PC-3 (cell line): ENCODE data around the gene ZNF736. TPM values are rescaled to one million over a fixed set of nuclear protein-coding genes. Genes with fewer than 3 reads are reported as not detected.
"Not testable (repeated sequence)": the region's sequence is repeated elsewhere in the genome, so short reads cannot be mapped to it uniquely, and the experiment has no call there.

ENCODE experiments used
- ATAC-seq: fragments of 200-7000 bp; cut with Tn5 transposase; 2 replicates; pipeline ENCODE4 v1.9.1; 2020; ENCODE audit warnings: mild to moderate bottlenecking, moderate library complexity
- BruUV-seq: library from RNA; stranded (reverse); fragments of 400-500 nt; replicated peaks from 2 replicates; lab custom pipeline; 2021; lab: Mats Ljungman, UMichigan
- CTCF ChIA-PET: fragments of 300-600 bp; sonication (Branson Sonifier 250); formaldehyde crosslinking; loops from one replicate; lab custom pipeline; 2022; ENCODE audit warnings: antibody characterized with exemption; lab: Charles Lee
- POLR2A ChIA-PET: fragments of 300-600 bp; sonication (Branson Sonifier 250); formaldehyde crosslinking; loops from one replicate; lab custom pipeline; 2022; ENCODE audit warnings: antibody characterized with exemption; ENCODE audit not compliant: unreplicated experiment; lab: Charles Lee
- DNase-seq: peaks from one replicate; pipeline ENCODE4 v3.0.0-alpha.2; 2015
- H2AFZ ChIP-seq: fragments of 300-600 bp; sonication (generic); 2 replicates; pipeline ENCODE4 v1.6.0; 2016; ENCODE audit warnings: antibody characterized with exemption, low read length
- H3F3A ChIP-seq: fragments of 300-600 bp; sonication (generic); one replicate; pipeline ENCODE4 v1.6.0; 2017; ENCODE audit warnings: antibody characterized with exemption, low read length, control low read depth, mild to moderate bottlenecking; ENCODE audit not compliant: unreplicated experiment
- H3K27ac ChIP-seq: fragments of 300-600 bp; sonication (generic); 2 replicates; pipeline ENCODE4 v1.5.1; 2016; ENCODE audit warnings: mild to moderate bottlenecking, low read length
- H3K27me3 ChIP-seq: fragments of 300-600 bp; sonication (generic); 2 replicates; pipeline ENCODE4 v1.6.1; 2016; ENCODE audit warnings: low read length, mixed read lengths
- H3K36me3 ChIP-seq: fragments of 300-600 bp; sonication (generic); 2 replicates; pipeline ENCODE4 v1.6.1; 2016; ENCODE audit warnings: low read depth, mixed run types, low read length, mixed read lengths
- H3K4me1 ChIP-seq: fragments of 300-600 bp; sonication (generic); 2 replicates; pipeline ENCODE4 v1.5.1; 2016; ENCODE audit warnings: low read length; ENCODE audit not compliant: insufficient read depth
- H3K4me2 ChIP-seq: fragments of 300-600 bp; sonication (generic); 2 replicates; pipeline ENCODE4 v1.6.0; 2016; ENCODE audit warnings: low read length
- H3K4me3 ChIP-seq: fragments of 300-600 bp; sonication (generic); 2 replicates; pipeline ENCODE4 v1.5.1; 2016; ENCODE audit warnings: mild to moderate bottlenecking, low read length, mixed read lengths
- H3K79me2 ChIP-seq: fragments of 300-600 bp; sonication (generic); 2 replicates; pipeline ENCODE4 v1.6.1; 2017; ENCODE audit warnings: low read length, mixed read lengths
- H3K9ac ChIP-seq: fragments of 300-600 bp; sonication (generic); 2 replicates; pipeline ENCODE4 v1.6.0; 2016; ENCODE audit warnings: mild to moderate bottlenecking, low read length
- H3K9me2 ChIP-seq: fragments of 300-600 bp; sonication (generic); replicated peaks from 2 replicates; pipeline ENCODE4 v1.6.1; 2016; ENCODE audit warnings: mixed run types, low read length, mixed read lengths
- H3K9me3 ChIP-seq: fragments of 300-600 bp; sonication (generic); 2 replicates; pipeline ENCODE4 v1.6.1; 2016; ENCODE audit warnings: low read length, mixed read lengths
- H4K20me1 ChIP-seq: fragments of 300-600 bp; sonication (generic); 2 replicates; pipeline ENCODE4 v1.6.1; 2016; ENCODE audit warnings: low read length, mixed read lengths
- EZH2 ChIP-seq: fragments of 300-600 bp; sonication (generic); IDR thresholded peaks from one replicate; pipeline ENCODE4 v1.6.1; 2017; ENCODE audit warnings: antibody characterized with exemption, mild to moderate bottlenecking, low read length; ENCODE audit not compliant: unreplicated experiment
- EZH2phosphoT487 ChIP-seq: fragments of 300-600 bp; sonication (generic); IDR thresholded peaks from 2 replicates; pipeline ENCODE4 v1.6.1; 2018; ENCODE audit warnings: mild to moderate bottlenecking, antibody characterized with exemption, low read length, borderline replicate concordance
- intact Hi-C: fragments of 100-400 bp; cut with micrococcal nuclease; formaldehyde crosslinking; loops from 2 replicates; pipeline ENCODE4 v1.9.0; 2023
- total RNA-seq: library from RNA; depleted of rRNA; stranded (reverse); fragments of >200 nt; gene quantifications from 2 replicates; pipeline ENCODE4 v1.2.3, GENCODE V29; 2014
- TF ChIP-seq, protein P1 (sequence below): fragments of 300-600 bp; sonication (generic); conservative IDR thresholded peaks from 2 replicates; pipeline ENCODE4 v1.5.1; 2017; ENCODE audit warnings: antibody characterized with exemption, low read depth, mild to moderate bottlenecking, low read length

Gene ZNF736
- total RNA-seq, 1 experiment from 2014 or later = 2.7 TPM

DNA sequence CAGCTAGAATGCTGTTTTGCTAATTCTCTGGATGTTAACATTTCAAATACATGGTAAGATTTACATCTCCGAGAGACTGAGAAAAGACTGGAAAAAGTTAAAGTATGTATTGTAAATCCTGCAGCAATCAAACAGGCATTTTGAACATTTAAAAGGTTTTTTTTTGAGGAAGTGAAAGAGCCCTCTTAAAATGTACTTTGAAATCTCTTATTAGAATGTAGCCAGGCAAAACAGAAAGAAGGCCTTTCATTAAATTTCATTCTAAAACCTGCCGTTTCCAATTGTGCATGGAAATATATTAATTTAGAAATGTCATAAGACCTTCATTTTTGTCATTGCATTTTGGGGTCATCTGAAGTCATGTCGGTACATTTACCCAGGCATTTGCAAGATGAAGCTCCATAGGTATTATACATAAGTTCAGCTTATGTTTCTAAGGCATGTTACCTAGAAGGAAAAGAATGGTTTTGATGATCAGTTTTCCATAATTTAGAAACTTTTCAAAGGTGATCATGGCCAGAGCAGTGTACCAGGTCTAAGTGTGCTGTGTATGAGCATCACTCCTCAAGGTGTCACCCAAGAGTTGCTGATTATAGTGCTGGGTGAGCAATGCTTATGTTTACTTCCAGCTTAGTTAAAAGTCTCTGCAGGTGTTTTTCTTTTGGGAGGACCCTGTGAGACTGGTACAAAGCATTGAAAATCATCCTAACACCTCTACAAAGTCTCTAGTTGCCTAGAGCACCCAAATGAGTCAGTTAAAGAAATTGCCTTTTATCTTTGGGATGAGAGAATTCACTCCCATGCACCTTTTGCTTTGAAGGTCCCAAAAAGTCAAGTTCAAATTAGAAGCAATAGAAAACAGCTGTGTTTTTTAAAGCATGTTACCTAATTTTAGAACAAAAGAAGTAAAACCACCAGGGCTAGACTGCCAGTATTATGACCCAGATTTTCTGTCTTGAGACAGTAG is 7.1 kb downstream of the ZNF736 start:
- Histone ChIP-seq H3K4me1 (no peaks in the 10 kb centered on the region), H3K27ac (no peak overlapping the region), H3K9me3 (peaks cover 13% of the 10 kb centered on the region), H3K9ac (no peak overlapping the region), H3F3A (no peaks in the 10 kb centered on the region), H3K4me2 (no peak overlapping the region), H3K27me3 (no peaks in the 10 kb centered on the region), H3K9me2 (no peaks in the 10 kb centered on the region), H2AFZ (no peak overlapping the region), H3K36me3 (peaks cover 51% of the 10 kb centered on the region), H3K79me2 (peaks cover 13% of the 10 kb centered on the region), H4K20me1 (no peaks in the 10 kb centered on the region), H3K4me3 (no peak overlapping the region)
- DNase-seq (no peak), ATAC-seq (no peak)
- no peak for TF ChIP-seq EZH2
- TF ChIP-seq, protein P1, sequence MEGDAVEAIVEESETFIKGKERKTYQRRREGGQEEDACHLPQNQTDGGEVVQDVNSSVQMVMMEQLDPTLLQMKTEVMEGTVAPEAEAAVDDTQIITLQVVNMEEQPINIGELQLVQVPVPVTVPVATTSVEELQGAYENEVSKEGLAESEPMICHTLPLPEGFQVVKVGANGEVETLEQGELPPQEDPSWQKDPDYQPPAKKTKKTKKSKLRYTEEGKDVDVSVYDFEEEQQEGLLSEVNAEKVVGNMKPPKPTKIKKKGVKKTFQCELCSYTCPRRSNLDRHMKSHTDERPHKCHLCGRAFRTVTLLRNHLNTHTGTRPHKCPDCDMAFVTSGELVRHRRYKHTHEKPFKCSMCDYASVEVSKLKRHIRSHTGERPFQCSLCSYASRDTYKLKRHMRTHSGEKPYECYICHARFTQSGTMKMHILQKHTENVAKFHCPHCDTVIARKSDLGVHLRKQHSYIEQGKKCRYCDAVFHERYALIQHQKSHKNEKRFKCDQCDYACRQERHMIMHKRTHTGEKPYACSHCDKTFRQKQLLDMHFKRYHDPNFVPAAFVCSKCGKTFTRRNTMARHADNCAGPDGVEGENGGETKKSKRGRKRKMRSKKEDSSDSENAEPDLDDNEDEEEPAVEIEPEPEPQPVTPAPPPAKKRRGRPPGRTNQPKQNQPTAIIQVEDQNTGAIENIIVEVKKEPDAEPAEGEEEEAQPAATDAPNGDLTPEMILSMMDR = no peak
- TF ChIP-seq EZH2phosphoT487 = no peak
- no TSS peak for BruUV-seq
- ChIA-PET POLR2A (no interaction called here), CTCF (no interaction called here)
- intact Hi-C loops = no loop called here

GRCh38 chr7:64324166-64324565 is 10.4 kb downstream of the ZNF736 start:
- H3K9ac ChIP-seq, H3K27ac ChIP-seq, BruUV-seq, H3K4me1 ChIP-seq, intact Hi-C loops, H3K4me2 ChIP-seq, H3K27me3 ChIP-seq, H3F3A ChIP-seq, H2AFZ ChIP-seq, DNase-seq, H3K9me2 ChIP-seq, H3K79me2 ChIP-seq, H3K4me3 ChIP-seq, POLR2A ChIA-PET, CTCF ChIA-PET, ATAC-seq, H4K20me1 ChIP-seq: not testable (repeated sequence)
- H3K36me3 ChIP-seq = peaks cover 52% of the 10 kb centered on the region; the same call in 1 of the 2 replicates
- H3K9me3 ChIP-seq = peaks cover 16% of the 10 kb centered on the region; the same call in 1 of the 2 replicates

- H3K4me1 ChIP-seq, H3K27ac ChIP-seq, H2AFZ ChIP-seq, BruUV-seq, ATAC-seq, H3K4me2 ChIP-seq, H4K20me1 ChIP-seq, CTCF ChIA-PET, DNase-seq, POLR2A ChIA-PET, H3K4me3 ChIP-seq, H3K9me2 ChIP-seq, H3K79me2 ChIP-seq, H3F3A ChIP-seq, H3K27me3 ChIP-seq, H3K9ac ChIP-seq: not testable (repeated sequence)
- H3K36me3 ChIP-seq = peaks cover 62% of the 10 kb centered on the region
- peaks cover 62% of the 10 kb centered on the region for H3K9me3 ChIP-seq
- intact Hi-C loops = loop anchor here (10.0 kb wide), 1 partner anchor 166 kb away; no protein-coding TSS in a partner anchor
Measured at GRCh38 chr7:64348713-64349210, 35.0 kb downstream of the ZNF736 start.
